RKO (cell line): ENCODE data around the gene TMEM178B.
"Not testable (repeated sequence)": the region's sequence is repeated elsewhere in the genome, so short reads cannot be mapped to it uniquely, and the experiment has no call there.

Experiments
- DNase-seq: peaks from one replicate; pipeline ENCODE4 v3.0.0-alpha.2; 2016; ENCODE audit warnings: low spot score

TMEM178B gene

DNA sequence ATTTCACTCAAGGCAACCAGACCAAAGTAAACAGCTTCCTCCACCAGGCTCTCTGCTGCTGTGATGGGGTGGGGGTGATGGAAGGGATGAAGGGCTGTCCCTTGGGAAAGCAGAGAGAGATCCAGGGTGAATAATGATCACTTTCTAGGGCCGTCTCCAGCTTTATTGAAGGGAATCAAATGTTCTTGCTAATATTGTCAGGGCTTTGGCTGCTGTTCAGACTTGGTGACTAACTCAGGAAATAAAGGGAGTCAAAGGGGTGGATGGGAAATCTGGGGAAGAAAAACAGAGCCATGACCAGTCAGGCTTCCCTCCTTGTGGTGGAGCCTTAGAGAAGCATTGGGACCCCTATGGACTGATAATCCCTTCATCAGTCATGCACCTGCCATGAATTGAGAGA lies 281.2 kb downstream of the TMEM178B start:
- no peak for DNase-seq

GRCh38 chr7:141356161-141356560 lies 282.3 kb downstream of the TMEM178B start:
- no peak for DNase-seq

DNA sequence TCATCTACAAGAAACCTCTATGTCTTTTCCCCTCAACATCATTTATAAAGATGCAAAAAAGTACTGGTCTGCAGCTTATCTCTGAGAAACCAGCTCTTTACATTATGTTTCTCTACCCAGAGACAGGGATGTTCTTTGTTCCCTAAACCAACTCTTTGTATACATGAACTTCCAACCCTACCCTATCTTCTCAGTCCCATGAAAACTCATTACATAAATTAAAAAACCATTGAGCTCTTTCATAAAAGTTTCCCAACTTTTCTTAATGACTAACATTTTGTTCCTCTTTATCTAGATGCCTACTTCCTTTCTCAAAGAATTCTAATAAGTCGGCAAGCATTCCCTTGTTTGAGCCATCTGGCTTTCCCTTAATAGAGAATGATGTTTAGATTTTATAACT lies 284.5 kb downstream of the TMEM178B start:
- DNase-seq = no peak

GRCh38 chr7:141359262-141359661 lies 285.4 kb downstream of the TMEM178B start:
- no peak for DNase-seq

DNA sequence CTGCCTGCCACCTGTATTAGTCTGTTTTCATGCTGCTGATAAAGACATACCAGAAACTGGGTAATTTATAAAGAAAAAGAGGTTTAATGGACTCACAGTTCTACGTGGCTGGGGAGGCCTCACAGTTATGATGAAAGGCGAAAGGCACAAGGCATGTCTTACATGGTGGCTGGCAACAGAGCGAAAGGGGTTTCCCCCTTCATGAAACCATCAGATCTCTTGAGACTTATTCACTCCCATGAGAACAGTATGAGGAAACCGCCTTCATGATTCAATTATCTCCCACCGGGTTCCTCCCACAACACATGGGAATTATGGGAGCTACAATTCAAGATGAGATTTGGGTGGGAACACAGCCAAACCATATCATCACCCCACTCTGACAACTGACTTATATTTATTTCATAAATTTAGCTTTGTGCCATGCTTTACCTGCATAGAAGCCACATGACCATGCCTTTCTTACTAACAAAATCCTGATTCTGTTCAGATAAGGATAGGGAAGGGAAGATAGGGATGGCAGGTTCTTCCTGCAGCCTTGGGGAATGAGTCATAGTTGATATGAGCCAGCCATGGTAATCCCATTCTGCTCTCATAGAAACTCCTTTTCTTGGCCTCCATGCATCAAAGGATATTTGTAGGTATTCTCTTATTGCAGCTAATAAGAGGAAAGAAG lies 286.0 kb downstream of the TMEM178B start:
- DNase-seq = no peak

- DNase-seq = no peak
Measured at GRCh38 chr7:141360416-141360760, 286.5 kb downstream of the TMEM178B start.

- DNase-seq = no peak
Measured at GRCh38 chr7:141360803-141361202, 286.9 kb downstream of the TMEM178B start.

GRCh38 chr7:141361479-141361878 lies 287.6 kb downstream of the TMEM178B start:
- no peak for DNase-seq

DNA sequence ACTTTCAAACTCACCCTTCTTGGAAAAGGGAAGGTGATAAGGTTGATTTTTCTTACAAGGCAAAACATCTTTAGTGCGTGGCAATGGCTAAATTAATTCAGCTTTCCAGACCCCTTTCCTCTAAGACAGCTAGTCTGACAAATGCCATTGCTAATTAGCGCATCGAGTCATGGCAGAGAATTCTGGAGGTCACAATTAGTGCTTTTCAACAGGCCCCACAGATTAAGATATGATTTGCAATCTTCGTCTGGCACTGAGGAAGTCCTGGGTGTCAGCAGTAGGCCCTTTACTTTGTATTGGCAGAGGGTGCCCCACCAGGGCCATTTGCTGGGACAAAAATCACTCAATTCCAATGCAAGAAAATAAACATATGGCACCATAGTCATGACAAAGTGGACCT lies 288.1 kb downstream of the TMEM178B start:
- no peak for DNase-seq

DNA sequence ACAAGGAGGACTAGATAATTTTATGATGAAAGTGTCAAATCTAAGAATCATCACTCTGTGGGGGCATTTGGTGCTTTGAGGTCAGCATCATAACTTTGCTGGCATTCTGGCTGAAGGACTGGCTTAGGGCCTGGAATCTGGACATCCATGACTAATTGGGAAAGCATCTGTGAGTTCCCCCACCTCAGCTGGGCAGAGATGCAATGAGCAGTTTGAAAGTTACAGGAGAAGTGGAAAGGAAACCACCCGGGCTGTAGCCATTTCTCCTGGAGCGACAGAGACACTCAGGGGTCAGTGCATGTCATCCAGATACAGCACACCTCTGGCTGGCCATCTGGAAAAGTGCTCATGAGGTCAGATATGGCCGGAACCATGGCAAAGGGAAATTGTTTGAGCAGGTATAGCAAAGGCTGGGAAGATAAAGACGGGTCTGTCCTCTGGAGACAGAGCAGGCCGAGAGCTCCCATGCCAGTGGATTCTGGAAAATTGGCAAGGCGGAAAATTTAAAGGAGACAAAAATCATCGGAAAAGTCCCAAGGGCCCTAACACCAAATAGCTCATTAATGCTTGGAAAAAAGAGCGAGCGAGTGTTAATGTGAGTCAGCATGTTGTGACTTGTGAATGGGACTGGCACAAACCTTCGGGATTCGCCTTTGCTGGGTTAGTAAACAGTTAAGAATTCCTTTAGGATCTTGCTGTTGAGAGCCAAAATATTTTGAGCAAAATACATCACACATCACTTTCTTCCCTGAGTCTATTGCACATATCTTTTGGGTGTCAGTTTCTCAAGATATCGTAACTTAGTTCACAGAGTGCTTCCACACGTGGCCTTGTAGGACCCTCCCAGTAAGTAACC lies 288.9 kb downstream of the TMEM178B start:
- DNase-seq = peak; percentile 33

GRCh38 chr7:141363748-141364147 lies 289.9 kb downstream of the TMEM178B start:
- no peak for DNase-seq

DNA sequence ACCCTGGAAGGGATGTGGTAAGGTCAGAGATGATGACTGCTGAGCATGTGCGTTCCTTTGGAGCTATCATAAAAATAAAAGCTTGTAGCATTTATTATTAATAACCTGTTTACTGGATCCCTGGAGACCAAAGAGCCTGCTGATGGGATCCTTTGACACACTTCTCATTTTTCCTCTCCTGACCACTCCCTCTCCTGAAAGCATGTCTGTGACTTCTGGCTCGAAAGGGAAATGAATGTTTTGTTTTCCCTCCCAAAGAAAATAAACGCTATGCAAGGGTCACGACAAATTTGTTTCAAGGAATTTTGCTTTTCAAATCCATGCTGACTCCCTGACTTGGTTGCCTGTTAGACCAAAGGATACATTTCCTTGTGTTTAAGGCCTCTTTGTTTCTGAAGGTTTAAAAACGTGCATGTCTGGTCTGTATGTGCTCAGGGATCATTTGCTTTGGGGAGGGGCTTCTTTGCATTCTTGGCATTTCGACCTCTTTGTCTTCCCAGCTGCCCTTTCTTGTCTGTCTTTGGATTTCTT lies 292.3 kb downstream of the TMEM178B start:
- DNase-seq = no peak

DNA sequence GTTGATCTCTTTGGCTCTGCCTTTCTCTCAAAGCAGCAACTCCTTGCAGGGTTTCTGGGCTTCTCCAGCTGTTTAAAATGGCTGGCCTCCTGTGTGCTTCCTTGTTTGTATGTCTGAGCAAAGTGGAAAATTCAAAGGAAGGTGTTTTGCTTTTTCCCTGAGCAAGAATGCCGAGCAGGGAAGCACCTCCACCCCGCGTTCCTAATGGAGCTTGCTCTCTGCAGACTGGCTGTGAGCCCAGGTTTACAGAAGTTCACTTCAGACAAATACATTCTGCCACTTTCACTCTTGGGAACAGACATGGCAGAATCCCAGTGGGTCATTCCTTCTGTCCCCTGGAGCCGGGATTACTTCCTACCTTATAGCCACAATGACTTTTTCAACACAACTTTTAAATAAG lies 295.6 kb downstream of the TMEM178B start:
- no peak for DNase-seq

GRCh38 chr7:141370178-141370577 lies 296.3 kb downstream of the TMEM178B start:
- no peak for DNase-seq

DNA sequence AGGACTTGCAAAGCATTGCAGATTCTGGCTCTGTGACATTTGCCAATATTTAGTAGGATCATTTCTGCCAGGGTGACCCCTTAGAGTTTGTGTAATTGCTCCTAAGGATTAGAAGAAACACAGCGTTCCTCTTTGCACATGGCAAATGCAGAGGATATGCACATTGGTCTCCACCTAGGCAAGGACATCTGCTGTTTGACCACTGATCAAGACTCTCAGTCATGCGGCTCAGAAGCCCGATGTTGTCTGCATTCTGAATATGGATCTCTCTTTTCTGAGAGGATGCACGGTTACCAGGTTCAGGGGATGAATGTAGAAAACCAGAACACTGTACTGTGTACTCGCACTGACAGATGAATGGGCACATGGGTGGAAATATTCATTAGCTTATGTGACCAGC lies 296.8 kb downstream of the TMEM178B start:
- no peak for DNase-seq

DNA sequence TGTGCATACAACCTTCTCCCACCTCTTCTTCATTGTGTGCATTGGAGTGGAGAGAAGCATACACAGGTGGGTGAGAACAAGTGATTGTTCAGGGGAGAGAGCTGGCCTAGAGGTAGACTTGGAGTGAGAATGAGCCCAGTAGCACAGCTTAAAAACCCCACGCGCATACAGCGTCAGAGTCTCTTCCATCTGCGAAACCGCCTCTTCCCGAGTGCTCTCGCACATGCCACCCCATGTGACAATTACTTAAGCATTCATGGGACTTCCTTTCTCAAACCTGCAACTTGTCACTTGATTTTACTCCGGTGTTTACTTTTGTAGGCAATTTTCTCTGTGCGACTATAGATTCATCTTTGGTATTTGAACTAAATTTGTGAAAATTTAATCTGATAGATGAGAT lies 300.6 kb downstream of the TMEM178B start:
- DNase-seq = no peak

GRCh38 chr7:141375442-141375841 lies 301.6 kb downstream of the TMEM178B start:
- no peak for DNase-seq

- DNase-seq = no peak
Measured at GRCh38 chr7:141377906-141378305, 304.0 kb downstream of the TMEM178B start.

GRCh38 chr7:141378405-141378804 lies 304.5 kb downstream of the TMEM178B start:
- DNase-seq = no peak

GRCh38 chr7:141381794-141382427 lies 308.0 kb downstream of the TMEM178B start:
- peak; percentile 9 for DNase-seq

DNA sequence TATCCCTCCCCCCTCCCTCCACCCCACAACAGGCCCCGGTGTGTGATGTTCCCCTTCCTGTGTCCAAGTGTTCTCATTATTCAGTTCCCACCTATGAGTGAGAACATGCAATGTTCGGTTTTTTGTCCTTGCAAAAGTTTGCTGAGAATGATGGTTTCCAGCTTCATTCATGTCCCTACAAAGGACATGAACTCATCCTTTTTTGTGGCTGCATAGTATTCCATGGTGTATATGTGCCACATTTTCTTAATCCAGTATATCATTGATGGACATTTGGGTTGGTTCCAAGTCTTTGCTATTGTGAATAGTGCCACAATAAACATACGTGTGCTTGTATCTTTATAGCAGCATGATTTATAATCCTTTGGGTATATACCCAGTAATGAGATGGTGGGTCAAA lies 309.5 kb downstream of the TMEM178B start:
- DNase-seq = not testable (repeated sequence)

DNA sequence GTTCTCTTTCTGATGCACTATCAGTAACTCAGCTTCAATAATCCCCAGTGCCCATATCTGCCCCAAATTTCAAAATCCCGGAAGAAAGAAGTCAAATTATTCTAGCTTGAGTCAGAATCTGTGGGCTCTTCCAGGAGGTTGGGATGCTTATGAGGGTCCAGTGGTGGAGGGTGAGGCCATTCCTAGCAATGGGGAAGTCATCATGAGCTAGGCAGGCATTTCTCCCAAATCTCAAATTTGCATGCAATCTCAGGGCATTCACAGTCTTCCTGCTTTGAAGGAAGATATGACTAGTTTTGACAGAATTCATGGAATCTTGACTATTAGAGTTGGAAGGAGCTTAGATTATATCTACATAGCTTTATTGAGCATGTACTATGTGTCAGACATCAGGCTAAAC lies 313.0 kb downstream of the TMEM178B start:
- DNase-seq = no peak
